Endothelial cell of umbilical vein (primary cell): Measurements from ENCODE around the gene NT5C1B.

Experiments
- EZH2 ChIP-seq: IDR thresholded peaks from 2 replicates; pipeline ENCODE4 v1.6.1; 2012; ENCODE audit warnings: borderline replicate concordance, low read depth, mild to moderate bottlenecking, moderate library complexity, low read length, inconsistent platforms; ENCODE audit not compliant: severe bottlenecking
- JUN ChIP-seq: IDR thresholded peaks from 2 replicates; pipeline ENCODE4 v1.6.1; 2011; ENCODE audit warnings: borderline replicate concordance, low read depth; ENCODE audit not compliant: insufficient read length, insufficient read depth
- POLR2A ChIP-seq: IDR thresholded peaks from 2 replicates; pipeline ENCODE4 v1.6.1; 2012; ENCODE audit warnings: low read depth, mild to moderate bottlenecking, control low read depth, low read length
- POLR2AphosphoS5 ChIP-seq: IDR thresholded peaks from 2 replicates; pipeline ENCODE4 v1.6.1; 2012; ENCODE audit warnings: low read depth, mild to moderate bottlenecking, control low read depth, low read length, moderate library complexity; ENCODE audit not compliant: insufficient read depth
- TF ChIP-seq, protein P1 (sequence below), 2 donors: IDR thresholded peaks; 1 replicate in 1 of 2; 2 replicates in 1 of 2; pipeline ENCODE4 v1.5.1; 2011; ENCODE audit warnings: low read length in 2 of 2, mild to moderate bottlenecking in 2 of 2, moderate library complexity in 2 of 2, control low read depth in 1 of 2, inconsistent platforms in 1 of 2, low read depth in 1 of 2; ENCODE audit not compliant: insufficient read depth in 1 of 2; ENCODE audit errors: extremely low read depth in 1 of 2
- TF ChIP-seq, protein P2 (sequence below): IDR thresholded peaks from 2 replicates; pipeline ENCODE4 v1.6.1; 2011; ENCODE audit not compliant: insufficient read depth, insufficient read length

DNA sequence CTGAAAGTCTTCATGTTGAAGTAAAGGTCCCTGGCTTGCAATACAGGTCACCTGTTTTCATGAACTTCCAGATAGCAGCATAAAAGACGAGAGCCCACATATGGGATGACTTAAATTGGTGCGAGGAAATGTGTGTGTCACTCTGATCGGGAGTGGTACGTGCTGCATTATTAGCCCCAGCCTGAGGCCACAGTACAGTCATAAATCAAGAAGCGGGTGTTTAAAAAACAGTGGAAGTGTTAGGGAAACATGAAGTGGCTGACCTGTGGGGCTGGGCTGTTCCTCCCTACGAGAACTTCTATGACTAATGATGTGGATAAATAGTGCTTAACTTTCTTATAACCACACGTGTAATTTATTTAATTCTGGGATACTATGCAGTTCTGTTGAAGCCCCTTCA is 53.3 kb downstream of the NT5C1B start:
- TF ChIP-seq, protein P1, sequence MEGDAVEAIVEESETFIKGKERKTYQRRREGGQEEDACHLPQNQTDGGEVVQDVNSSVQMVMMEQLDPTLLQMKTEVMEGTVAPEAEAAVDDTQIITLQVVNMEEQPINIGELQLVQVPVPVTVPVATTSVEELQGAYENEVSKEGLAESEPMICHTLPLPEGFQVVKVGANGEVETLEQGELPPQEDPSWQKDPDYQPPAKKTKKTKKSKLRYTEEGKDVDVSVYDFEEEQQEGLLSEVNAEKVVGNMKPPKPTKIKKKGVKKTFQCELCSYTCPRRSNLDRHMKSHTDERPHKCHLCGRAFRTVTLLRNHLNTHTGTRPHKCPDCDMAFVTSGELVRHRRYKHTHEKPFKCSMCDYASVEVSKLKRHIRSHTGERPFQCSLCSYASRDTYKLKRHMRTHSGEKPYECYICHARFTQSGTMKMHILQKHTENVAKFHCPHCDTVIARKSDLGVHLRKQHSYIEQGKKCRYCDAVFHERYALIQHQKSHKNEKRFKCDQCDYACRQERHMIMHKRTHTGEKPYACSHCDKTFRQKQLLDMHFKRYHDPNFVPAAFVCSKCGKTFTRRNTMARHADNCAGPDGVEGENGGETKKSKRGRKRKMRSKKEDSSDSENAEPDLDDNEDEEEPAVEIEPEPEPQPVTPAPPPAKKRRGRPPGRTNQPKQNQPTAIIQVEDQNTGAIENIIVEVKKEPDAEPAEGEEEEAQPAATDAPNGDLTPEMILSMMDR (IDR thresholded peaks at IDR 0.05; ENCODE audit: extremely low read depth in 1 of 2, insufficient read depth in 1 of 2, low read depth in 1 of 2, low read length in 2 of 2), result no peak
- TF ChIP-seq EZH2 (no peak), POLR2AphosphoS5 (no peak), POLR2A (no peak), JUN (no peak)
- TF ChIP-seq, protein P2, sequence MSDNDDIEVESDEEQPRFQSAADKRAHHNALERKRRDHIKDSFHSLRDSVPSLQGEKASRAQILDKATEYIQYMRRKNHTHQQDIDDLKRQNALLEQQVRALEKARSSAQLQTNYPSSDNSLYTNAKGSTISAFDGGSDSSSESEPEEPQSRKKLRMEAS, result no peak
